SK-N-SH treated with all-trans-retinoic acid at 6 μM for 48 hours (cell line): ENCODE results near the gene MAB21L4.

ENCODE experiments used
- GLIS3 ChIP-seq: fragments of 250-450 bp; sonication (Bioruptor Pico); IDR thresholded peaks from 2 replicates; pipeline ENCODE4 v1.5.0; 2020; ENCODE audit warnings: mild to moderate bottlenecking, moderate library complexity
- PATZ1 ChIP-seq: fragments of 250-450 bp; sonication (Bioruptor Pico); IDR thresholded peaks from 2 replicates; pipeline ENCODE4 v1.8.0; 2020; ENCODE audit warnings: mild to moderate bottlenecking, moderate library complexity, borderline replicate concordance
- TOX ChIP-seq: fragments of 250-450 bp; sonication (Bioruptor Pico); IDR thresholded peaks from 2 replicates; pipeline ENCODE4 v1.8.0; 2021; ENCODE audit warnings: mild to moderate bottlenecking, moderate library complexity, borderline replicate concordance
- ZNF70 ChIP-seq: fragments of 450-650 bp; formaldehyde crosslinking; IDR thresholded peaks from 2 replicates; pipeline ENCODE4 v1.5.0; 2020; ENCODE audit warnings: mild to moderate bottlenecking, moderate library complexity
- ZNF8 ChIP-seq: fragments of 450-650 bp; formaldehyde crosslinking; IDR thresholded peaks from 2 replicates; pipeline ENCODE4 v1.5.0; 2020; ENCODE audit warnings: mild to moderate bottlenecking, moderate library complexity

DNA sequence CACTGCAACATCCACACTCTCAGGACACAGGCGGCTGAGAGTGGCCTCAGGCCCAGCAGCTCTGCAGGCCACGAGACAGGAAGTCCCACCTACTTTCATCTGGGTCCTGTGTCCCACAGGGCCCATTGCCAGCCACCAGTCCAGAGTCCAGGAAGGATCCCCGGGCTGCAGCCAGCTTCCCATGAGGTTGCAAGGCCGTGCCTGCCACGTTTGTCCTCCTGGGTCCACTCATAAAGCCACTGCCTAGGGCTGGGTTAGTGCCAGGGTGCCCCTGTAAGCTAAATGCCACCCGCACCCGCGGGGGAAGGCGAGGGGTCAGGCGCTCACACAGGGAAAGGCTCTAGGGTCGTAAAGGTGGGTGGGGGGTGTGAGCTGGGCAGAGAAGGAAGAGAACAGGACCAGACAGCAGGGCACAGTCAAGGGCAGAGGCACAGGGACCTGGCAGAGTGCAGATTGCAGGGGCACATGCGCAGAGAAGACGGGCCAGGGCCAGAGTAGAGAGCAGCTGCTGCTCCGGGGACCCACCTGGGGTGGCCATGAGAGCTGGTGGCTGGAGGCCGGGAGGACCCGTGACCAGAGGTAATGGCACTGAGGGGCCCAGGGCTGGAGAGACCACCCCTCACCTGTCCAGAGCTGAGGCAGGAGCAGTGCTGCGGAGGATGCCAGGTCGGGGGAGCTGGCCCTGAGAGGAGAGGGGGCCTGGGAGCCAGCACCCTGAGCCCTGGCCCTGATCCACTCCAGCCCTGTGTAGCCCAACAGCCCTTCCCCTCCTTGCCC is 19.3 kb downstream of the MAB21L4 start:
- TF ChIP-seq TOX (CRISPR knock-in tag) = no peak
- TF ChIP-seq PATZ1 = no peak
- TF ChIP-seq ZNF8 (CRISPR knock-in tag) = no peak
- no peak for TF ChIP-seq GLIS3
- TF ChIP-seq ZNF70 (CRISPR knock-in tag) = no peak
